K562 (cell line): ENCODE measurements around the gene JMJD1C. TPM values are rescaled to one million over a fixed set of nuclear protein-coding genes. Genes with fewer than 3 reads are reported as not detected.
A peak's percentile ranks its signal among the peaks of the same experiment; 100 is the strongest.

Experiments
- CBX2 ChIP-seq: fragments of 200-600 bp; sonication (generic); IDR thresholded peaks from one replicate; pipeline ENCODE4 v1.6.1; 2012; ENCODE audit warnings: mild to moderate bottlenecking, low read length, inconsistent platforms; ENCODE audit not compliant: insufficient read depth, poor library complexity, severe bottlenecking
- EZH2 ChIP-seq: IDR thresholded peaks from 2 replicates; pipeline ENCODE4 v1.6.1; 2012; ENCODE audit warnings: low read depth, mild to moderate bottlenecking, inconsistent platforms, low read length, borderline replicate concordance
- FOS ChIP-seq: IDR thresholded peaks from 3 replicates; pipeline ENCODE4 v1.6.1; 2011; ENCODE audit not compliant: insufficient read length; ENCODE audit errors: extremely low read depth
- FOXM1 ChIP-seq, 2 experiments: fragments of 450-650 bp in 1 of 2; sonication (generic) in 1 of 2; formaldehyde crosslinking in 1 of 2; IDR thresholded peaks; 2 replicates each; pipeline versions ENCODE4 v1.6.1 to v1.9.0; 2017 to 2022; ENCODE audit warnings: low read depth in 2 of 2, mild to moderate bottlenecking in 2 of 2, missing genetic modification reagents in 1 of 2, moderate library complexity in 1 of 2
- FUS ChIP-seq: fragments of 200-400 bp; formaldehyde crosslinking; optimal IDR thresholded peaks from 2 replicates; pipeline ENCODE3; 2017; ENCODE audit warnings: low read depth, low read length
- HDAC2 ChIP-seq: fragments of 450-650 bp; IDR thresholded peaks from 2 replicates; pipeline ENCODE4 v1.6.1; 2016; ENCODE audit warnings: mild to moderate bottlenecking
- HDGF ChIP-seq: fragments of 450-650 bp; IDR thresholded peaks from 2 replicates; pipeline ENCODE4 v1.6.1; 2016
- HOXB6 ChIP-seq: fragments of 250-450 bp; sonication (Bioruptor Pico); IDR thresholded peaks from 2 replicates; pipeline ENCODE4 v1.5.1; 2022; ENCODE audit warnings: mild to moderate bottlenecking, borderline replicate concordance
- ID3 ChIP-seq, 2 experiments: fragments of 250-450 bp in 1 of 2; fragments of 450-650 bp in 1 of 2; sonication (Bioruptor Pico) in 1 of 2; IDR thresholded peaks; 2 replicates each; pipeline versions ENCODE4 v1.6.1 to v1.8.0; 2016 to 2021; ENCODE audit warnings: mild to moderate bottlenecking in 2 of 2, moderate library complexity in 2 of 2, missing compliant biosample characterization in 1 of 2, missing genetic modification characterization in 1 of 2
- MBD2 ChIP-seq: sonication (generic); IDR thresholded peaks from 2 replicates; pipeline ENCODE4 v1.6.1; 2016; ENCODE audit warnings: low read depth, borderline replicate concordance
- MEIS2 ChIP-seq: fragments of 450-650 bp; IDR thresholded peaks from 2 replicates; pipeline ENCODE4 v1.6.1; 2014; ENCODE audit warnings: mild to moderate bottlenecking; ENCODE audit not compliant: partially characterized antibody
- NBN ChIP-seq: fragments of 450-650 bp; IDR thresholded peaks from 2 replicates; pipeline ENCODE4 v1.6.1; 2016; ENCODE audit warnings: low read depth, mild to moderate bottlenecking
- NKRF ChIP-seq: fragments of 450-650 bp; IDR thresholded peaks from 2 replicates; pipeline ENCODE4 v1.6.1; 2016; ENCODE audit warnings: borderline replicate concordance
- PTRF ChIP-seq: fragments of 450-650 bp; IDR thresholded peaks from 2 replicates; pipeline ENCODE4 v1.6.1; 2016; ENCODE audit warnings: mild to moderate bottlenecking, missing genetic modification characterization, missing compliant biosample characterization
- SAFB2 ChIP-seq: fragments of 200-400 bp; formaldehyde crosslinking; IDR thresholded peaks from 2 replicates; pipeline ENCODE4 v1.6.1; 2018; ENCODE audit warnings: borderline replicate concordance, low read length, low read depth, moderate library complexity; ENCODE audit not compliant: severe bottlenecking
- SMARCB1 ChIP-seq: IDR thresholded peaks from 2 replicates; pipeline ENCODE4 v1.6.1; 2011; ENCODE audit warnings: improper control_type of control experiment, low read depth; ENCODE audit not compliant: insufficient read length
- SNAPC5 ChIP-seq: fragments of 250-450 bp; sonication (Bioruptor Pico); IDR thresholded peaks from 2 replicates; pipeline ENCODE4 v1.8.0; 2021; ENCODE audit warnings: moderate library complexity, mild to moderate bottlenecking, inconsistent platforms
- STAT5A ChIP-seq: IDR thresholded peaks from 2 replicates; pipeline ENCODE4 v1.6.1; 2012; ENCODE audit warnings: low read length, inconsistent platforms, borderline replicate concordance
- TAL1 ChIP-seq: fragments of 450-650 bp; IDR thresholded peaks from 2 replicates; pipeline ENCODE4 v1.6.1; 2016; ENCODE audit warnings: mild to moderate bottlenecking
- ZEB2 ChIP-seq: fragments of 450-650 bp; IDR thresholded peaks from 2 replicates; pipeline ENCODE4 v1.6.1; 2016
- ZNF23 ChIP-seq: fragments of 250-450 bp; sonication (Bioruptor Pico); IDR thresholded peaks from 2 replicates; pipeline ENCODE4 v1.4.0; 2020; ENCODE audit warnings: mild to moderate bottlenecking
- ZNF766 ChIP-seq: fragments of 200-800 bp; sonication (Bioruptor generic); conservative IDR thresholded peaks from 2 replicates; pipeline ENCODE4 v1.6.1; 2016; ENCODE audit warnings: missing genetic modification characterization, missing compliant biosample characterization
- polyA plus RNA-seq, 8 experiments: library from polyadenylated mRNA; depleted of rRNA in 4 of 8; stranded (reverse) in 5 of 8; unstranded in 3 of 8; fragments of >200 nt; fragmentation: Nextera tagmentation in 2 of 8; fragmentation: Illumina TruSeq in 1 of 8; extraction: Ambion mirVana in 2 of 8; extraction: Trizol in 1 of 8; gene quantifications; 2 replicates each; pipeline versions ENCODE4 v1.2.1 to v1.2.3, GENCODE V29; 2011 to 2014; ENCODE audit warnings: inconsistent platforms in 1 of 8, missing spikeins in 1 of 8
- total RNA-seq, 7 experiments: library from RNA; depleted of rRNA in 6 of 7; stranded (reverse); fragments of >200 nt in 6 of 7; fragmentation: Illumina TruSeq in 2 of 7; extraction: Trizol in 2 of 7; gene quantifications; 2 replicates each; pipeline versions ENCODE4 v1.2.1 to v1.2.3, GENCODE V29; 2011 to 2021; ENCODE audit warnings: low replicate concordance in 1 of 7
- TF ChIP-seq, protein P1 (sequence below): fragments of 250-450 bp; sonication (Bioruptor Pico); IDR thresholded peaks from 2 replicates; pipeline ENCODE4 v1.9.0; 2021; ENCODE audit warnings: mild to moderate bottlenecking
- TF ChIP-seq, protein P2 (sequence below): fragments of 450-650 bp; IDR thresholded peaks from 2 replicates; pipeline ENCODE4 v1.6.1; 2018; ENCODE audit not compliant: partially characterized antibody

Gene JMJD1C
- total and polyA plus RNA-seq, 9 of the 15 experiments (the other 6 are each of a cell fraction or from before 2014, with no cell fraction given): 25.3 to 68.0 (median 47.2) TPM

DNA sequence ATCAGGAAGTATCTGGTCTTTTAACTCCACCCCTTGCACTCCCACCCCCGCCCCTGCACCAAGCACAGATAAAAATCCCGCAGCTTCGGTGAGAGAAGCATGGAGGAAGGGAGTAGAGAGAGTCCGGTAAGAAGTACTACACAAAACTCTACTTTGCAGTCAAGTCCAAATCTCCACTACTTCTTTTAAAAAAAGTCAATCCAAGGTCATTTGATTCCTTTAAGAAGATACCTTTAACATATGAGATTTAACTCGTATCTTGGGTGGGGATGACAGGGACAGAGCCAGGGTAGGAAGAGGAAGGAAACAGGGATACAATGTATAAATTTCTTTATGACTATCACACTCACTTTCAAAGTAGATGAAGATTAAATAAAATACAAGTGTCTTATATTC, 200.6 kb downstream of the JMJD1C start (continued):
- TF ChIP-seq EZH2 (no peak), ID3 (CRISPR knock-in tag; IDR thresholded peaks at IDR 0.05) (no peak), ID3 (tag; IDR thresholded peaks at IDR 0.05) (no peak), FUS (no peak), FOXM1 (IDR thresholded peaks at IDR 0.05; ENCODE audit: low read depth) (no peak), FOXM1 (CRISPR knock-in tag; IDR thresholded peaks at IDR 0.05; ENCODE audit: low read depth) (no peak), HOXB6 (CRISPR knock-in tag) (no peak), NKRF (peak; percentile 66; the same call in 1 of the 2 replicates), HDGF (no peak), PTRF (tag) (no peak), FOS (no peak), SNAPC5 (CRISPR knock-in tag) (no peak), CBX2 (no peak), NBN (peak; percentile 52; the same call in 1 of the 2 replicates), ZEB2 (peak; percentile 27; the same call in 1 of the 2 replicates), TAL1 (no peak), ZNF23 (CRISPR knock-in tag) (no peak), SAFB2 (no peak), SMARCB1 (no peak), ZNF766 (0 out of 2 replicates have a peak, but pooled peaks have one; percentile 15), STAT5A (no peak), HDAC2 (no peak), MEIS2 (no peak), MBD2 (0 out of 2 replicates have a peak, but pooled peaks have one; percentile 27)
- TF ChIP-seq, protein P1, sequence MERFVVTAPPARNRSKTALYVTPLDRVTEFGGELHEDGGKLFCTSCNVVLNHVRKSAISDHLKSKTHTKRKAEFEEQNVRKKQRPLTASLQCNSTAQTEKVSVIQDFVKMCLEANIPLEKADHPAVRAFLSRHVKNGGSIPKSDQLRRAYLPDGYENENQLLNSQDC (CRISPR knock-in tag): no peak
- TF ChIP-seq, protein P2, sequence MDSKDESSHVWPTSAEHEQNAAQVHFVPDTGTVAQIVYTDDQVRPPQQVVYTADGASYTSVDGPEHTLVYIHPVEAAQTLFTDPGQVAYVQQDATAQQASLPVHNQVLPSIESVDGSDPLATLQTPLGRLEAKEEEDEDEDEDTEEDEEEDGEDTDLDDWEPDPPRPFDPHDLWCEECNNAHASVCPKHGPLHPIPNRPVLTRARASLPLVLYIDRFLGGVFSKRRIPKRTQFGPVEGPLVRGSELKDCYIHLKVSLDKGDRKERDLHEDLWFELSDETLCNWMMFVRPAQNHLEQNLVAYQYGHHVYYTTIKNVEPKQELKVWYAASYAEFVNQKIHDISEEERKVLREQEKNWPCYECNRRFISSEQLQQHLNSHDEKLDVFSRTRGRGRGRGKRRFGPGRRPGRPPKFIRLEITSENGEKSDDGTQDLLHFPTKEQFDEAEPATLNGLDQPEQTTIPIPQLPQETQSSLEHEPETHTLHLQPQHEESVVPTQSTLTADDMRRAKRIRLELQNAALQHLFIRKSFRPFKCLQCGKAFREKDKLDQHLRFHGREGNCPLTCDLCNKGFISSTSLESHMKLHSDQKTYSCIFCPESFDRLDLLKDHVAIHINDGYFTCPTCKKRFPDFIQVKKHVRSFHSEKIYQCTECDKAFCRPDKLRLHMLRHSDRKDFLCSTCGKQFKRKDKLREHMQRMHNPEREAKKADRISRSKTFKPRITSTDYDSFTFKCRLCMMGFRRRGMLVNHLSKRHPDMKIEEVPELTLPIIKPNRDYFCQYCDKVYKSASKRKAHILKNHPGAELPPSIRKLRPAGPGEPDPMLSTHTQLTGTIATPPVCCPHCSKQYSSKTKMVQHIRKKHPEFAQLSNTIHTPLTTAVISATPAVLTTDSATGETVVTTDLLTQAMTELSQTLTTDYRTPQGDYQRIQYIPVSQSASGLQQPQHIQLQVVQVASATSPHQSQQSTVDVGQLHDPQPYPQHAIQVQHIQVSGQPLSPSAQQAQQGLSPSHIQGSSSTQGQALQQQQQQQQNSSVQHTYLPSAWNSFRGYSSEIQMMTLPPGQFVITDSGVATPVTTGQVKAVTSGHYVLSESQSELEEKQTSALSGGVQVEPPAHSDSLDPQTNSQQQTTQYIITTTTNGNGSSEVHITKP: no peak
